Measurements from ENCODE around the gene GRIP1. TPM values are rescaled to one million over a fixed set of nuclear protein-coding genes. Genes with fewer than 3 reads are reported as not detected.

Gene GRIP1
- total and polyA plus RNA-seq, 2 of the 4 experiments (the other 2 are of a cell fraction): under 0.01 to 0.07 TPM

- ATAC-seq (ENCODE audit: low read depth) (no peak), DNase-seq (no peak)
- in situ Hi-C loops (cut with MboI; ENCODE audit: low sequenced_read_pairs): no loop called here
- no peak overlapping the region for H2BK15ac ChIP-seq (ENCODE audit: low read depth, low read length)
- no peak overlapping the region for H3K4me2 ChIP-seq (ENCODE audit: low read depth, low read length)
- H4K5ac ChIP-seq (ENCODE audit: low read depth, low read length): no peak overlapping the region
- H3K36me3 ChIP-seq (ENCODE audit: control insufficient read depth, insufficient read depth, low read length): no peaks in the 10 kb centered on the region
- no peak overlapping the region for H3K27ac ChIP-seq (ENCODE audit: insufficient read depth, low read length)
- no peaks in the 10 kb centered on the region for H3K79me1 ChIP-seq (ENCODE audit: low read depth in 1 of 2, low read length in 2 of 2)
- H3K4me1 ChIP-seq (ENCODE audit: control insufficient read depth, insufficient read depth, low read length): no peaks in the 10 kb centered on the region
- H3K27me3 ChIP-seq (ENCODE audit: control insufficient read depth, insufficient read depth, low read length): no peaks in the 10 kb centered on the region
- dilution Hi-C loops (cut with HindIII; ENCODE audit: low sequenced_read_pairs, unreplicated experiment): no loop called here
- ChIA-PET CTCF (interaction anchor here (1.0 to 1.2 kb wide), 2 partner anchors 11 to 19 kb away, joined by 3 read pairs; no protein-coding TSS in a partner anchor), POLR2A (ENCODE audit: unreplicated experiment) (no interaction called here)
- no peak overlapping the region for H3K4ac ChIP-seq (ENCODE audit: low read depth, low read length)
- H3K9me3 ChIP-seq (ENCODE audit: control insufficient read depth, insufficient read depth, low read length): no peaks in the 10 kb centered on the region
- no peak overlapping the region for H2AK5ac ChIP-seq (ENCODE audit: low read depth, low read length)
- H3K56ac ChIP-seq (ENCODE audit: extremely low read depth, insufficient read depth, low read length): no peak overlapping the region
- no TSS peak for BruUV-seq (replicated peaks)
- no peaks in the 10 kb centered on the region for H3K9me1 ChIP-seq (ENCODE audit: insufficient read depth, low read length)
- no peak overlapping the region for H3K9ac ChIP-seq (ENCODE audit: low read depth, low read length)
- H2BK20ac ChIP-seq (ENCODE audit: low read depth, low read length): no peak overlapping the region
- H3K4me3 ChIP-seq (ENCODE audit: insufficient read depth, low read depth, low read length): no peak overlapping the region
- no peak overlapping the region for H3K14ac ChIP-seq (replicated peaks; ENCODE audit: low read depth, low read length)
- intact Hi-C loops (cut with micrococcal nuclease): no loop called here
- H2AFZ ChIP-seq (replicated peaks; ENCODE audit: low read length, poor library complexity): no peak overlapping the region
- no peak overlapping the region for H2BK120ac ChIP-seq (ENCODE audit: low read depth, low read length)
- H4K8ac ChIP-seq (ENCODE audit: low read depth in 2 of 2, low read length in 2 of 2): no peak overlapping the region
- H2BK5ac ChIP-seq (ENCODE audit: low read depth, low read length, poor library complexity, severe bottlenecking): no peak overlapping the region
- no peak overlapping the region for H2AK9ac ChIP-seq (replicated peaks; ENCODE audit: low read depth, low read length, poor library complexity)
- WGBS, 2 experiments (ENCODE audit: extremely low coverage in 2 of 2, insufficient read length in 1 of 2): no CpG with 5 or more reads among the region's 6 CpGs
- no peak overlapping the region for H3K23ac ChIP-seq (ENCODE audit: low read depth, low read length)
- TF ChIP-seq USF2 (IDR thresholded peaks at IDR 0.05; ENCODE audit: low read depth, low read length) (no peak), RCOR1 (IDR thresholded peaks at IDR 0.05; ENCODE audit: insufficient replicate concordance, low read length) (no peak), BHLHE40 (IDR thresholded peaks at IDR 0.05; ENCODE audit: low read depth, low read length) (no peak), MAFK (IDR thresholded peaks at IDR 0.05; ENCODE audit: low read depth, low read length) (no peak; the same call in 1 of the 2 replicates), NFE2L2 (IDR thresholded peaks at IDR 0.05; ENCODE audit: low read depth, low read length) (no peak), RFX5 (IDR thresholded peaks at IDR 0.05; ENCODE audit: low read depth, low read length) (no peak), POLR2A (IDR thresholded peaks at IDR 0.05; ENCODE audit: low read depth, low read length) (no peak), MAZ (IDR thresholded peaks at IDR 0.05; ENCODE audit: borderline replicate concordance, low read depth, low read length) (no peak), SMC3 (IDR thresholded peaks at IDR 0.05; ENCODE audit: low read depth, low read length) (no peak), CTCF (conservative IDR thresholded peaks at IDR 0.05; ENCODE audit: low read depth, low read length) (no peak), FOS (IDR thresholded peaks at IDR 0.05; ENCODE audit: low read depth, low read length) (no peak), MXI1 (IDR thresholded peaks at IDR 0.05; ENCODE audit: borderline replicate concordance, low read depth, low read length) (no peak), CEBPB (IDR thresholded peaks at IDR 0.05; ENCODE audit: low read depth, low read length) (no peak), ELK1 (IDR thresholded peaks at IDR 0.05; ENCODE audit: borderline replicate concordance, low read depth, low read length) (no peak), CHD1 (IDR thresholded peaks at IDR 0.05; ENCODE audit: low read depth, low read length) (no peak), RAD21 (IDR thresholded peaks at IDR 0.05; ENCODE audit: low read length) (no peak)
- no peaks in the 10 kb centered on the region for H4K20me1 ChIP-seq (ENCODE audit: insufficient read depth, low read length)
- H3K18ac ChIP-seq (ENCODE audit: low read depth, low read length): no peak overlapping the region
- no peak overlapping the region for H4K91ac ChIP-seq (ENCODE audit: insufficient read depth, low read depth, low read length)
Measured at GRCh38 chr12:66683073-66683472, 4.2 kb upstream of the GRIP1 start.
